ACHN (cell line): ENCODE results near the gene KDM1B.
"Not testable (repeated sequence)": the region's sequence is repeated elsewhere in the genome, so short reads cannot be mapped to it uniquely, and the experiment has no call there.

Experiments
- DNase-seq: peaks from one replicate; pipeline ENCODE4 v3.0.0-alpha.2; 2015
- in situ Hi-C: cut with HindIII; loops from 2 replicates; pipeline ENCODE4 v1.10.0; 2017; ENCODE audit warnings: low sequenced_read_pairs, low pct_ligation_motif_present, low pct_unique_long_range_greater_than_20kb

KDM1B gene

GRCh38 chr6:18147160-18147559 lies 8.1 kb upstream of the KDM1B start:
- in situ Hi-C loops = no loop called here
- peak; percentile 39 for DNase-seq

- DNase-seq = no peak
- in situ Hi-C loops = no loop called here
These were observed 7.6 kb upstream of the KDM1B start for GRCh38 chr6:18147616-18148015.

GRCh38 chr6:18148304-18149025 lies 6.8 kb upstream of the KDM1B start:
- in situ Hi-C loops = no loop called here
- DNase-seq = peak; percentile 56

GRCh38 chr6:18151391-18151790 lies 3.8 kb upstream of the KDM1B start:
- DNase-seq, in situ Hi-C loops: not testable (repeated sequence)

GRCh38 chr6:18151801-18152200 lies 3.4 kb upstream of the KDM1B start:
- in situ Hi-C loops = no loop called here
- no peak for DNase-seq

- in situ Hi-C loops = no loop called here
- DNase-seq = no peak
These were observed 1.9 kb upstream of the KDM1B start for GRCh38 chr6:18153311-18153703.

GRCh38 chr6:18154507-18155149 lies 594 bp upstream of the KDM1B start, which contains the start of gene TPMT:
Gene TPMT (minus strand): TSS chr6:18155077. CDS start chr6:18149127, 5,950 bp downstream.
- DNase-seq = peak; percentile 24
- in situ Hi-C loops = no loop called here

- in situ Hi-C loops = no loop called here
- DNase-seq = peak; percentile 58
These were observed 721 bp downstream of the KDM1B start for GRCh38 chr6:18155864-18156421.

- DNase-seq = no peak
- in situ Hi-C loops = no loop called here
These were observed 5.7 kb downstream of the KDM1B start for GRCh38 chr6:18160911-18161310.

GRCh38 chr6:18161431-18161830 lies 6.2 kb downstream of the KDM1B start:
- in situ Hi-C loops = no loop called here

GRCh38 chr6:18162401-18162800 lies 7.2 kb downstream of the KDM1B start:
- in situ Hi-C loops = no loop called here
- no peak for DNase-seq

More at GRCh38 chr6:18161431-18161830, 6.2 kb downstream of the KDM1B start:
- no peak for DNase-seq

- in situ Hi-C loops = no loop called here
- no peak for DNase-seq
These were observed 10.5 kb downstream of the KDM1B start for GRCh38 chr6:18165751-18166150.

GRCh38 chr6:18166312-18167036 lies 11.3 kb downstream of the KDM1B start:
- in situ Hi-C loops = no loop called here
- DNase-seq = no peak

- no peak for DNase-seq
- in situ Hi-C loops = no loop called here
These were observed 13.0 kb downstream of the KDM1B start for GRCh38 chr6:18168264-18168663.

- DNase-seq = no peak
- in situ Hi-C loops = no loop called here
These were observed 16.6 kb downstream of the KDM1B start for GRCh38 chr6:18171871-18172270.

GRCh38 chr6:18176198-18176597 lies 21.0 kb downstream of the KDM1B start:
- in situ Hi-C loops, DNase-seq: not testable (repeated sequence)

- in situ Hi-C loops = no loop called here
- no peak for DNase-seq
These were observed 22.2 kb downstream of the KDM1B start for GRCh38 chr6:18177286-18177965.

GRCh38 chr6:18178960-18179615 lies 23.9 kb downstream of the KDM1B start:
- DNase-seq = no peak
- in situ Hi-C loops = no loop called here
